ENCODE results near the gene CARD6.

The CARD6 gene

DNA sequence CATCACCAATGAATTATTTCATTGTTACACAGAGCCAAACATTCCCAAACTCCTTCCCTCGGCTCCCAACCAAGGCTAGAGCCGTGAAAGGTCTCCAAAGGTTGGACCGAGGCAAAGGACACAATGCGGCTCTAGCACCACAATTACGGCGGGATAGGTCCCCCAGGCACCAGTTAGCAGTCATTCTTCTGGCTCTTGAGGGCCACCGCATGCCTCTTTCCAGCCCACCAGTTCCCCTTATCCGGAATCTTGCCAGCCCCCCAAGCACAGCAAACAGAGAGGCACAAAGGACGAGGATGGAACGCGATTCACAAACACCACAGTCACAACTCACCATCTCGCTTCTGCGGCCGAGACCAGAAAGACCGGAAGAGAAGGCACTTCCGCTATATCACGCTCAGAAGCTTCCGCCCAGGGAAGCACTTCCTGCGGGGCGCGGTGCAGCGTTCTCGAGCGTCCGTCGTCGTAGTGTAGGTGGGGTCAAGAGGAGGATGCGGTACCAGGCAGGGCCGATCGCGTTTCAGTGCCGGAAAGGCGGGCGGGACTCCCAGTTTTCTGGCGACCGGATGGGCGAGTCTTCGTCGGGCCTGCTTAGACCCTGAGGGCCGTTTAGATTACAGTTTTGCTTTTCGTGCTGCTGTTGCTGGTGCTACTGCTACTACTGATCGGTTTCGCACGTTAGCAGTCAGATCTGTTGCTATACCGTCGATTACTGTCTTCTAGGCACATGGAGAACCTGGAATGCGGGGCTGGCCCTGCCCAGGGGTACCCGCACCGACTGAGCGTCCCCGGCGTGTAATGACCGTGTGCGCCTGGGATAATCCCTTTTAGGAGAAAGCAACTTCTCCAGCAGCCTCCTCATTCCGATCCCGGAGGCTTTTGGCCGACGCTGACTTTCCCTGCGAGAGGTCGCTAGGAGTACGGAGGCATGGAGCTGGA, 6.0 kb upstream of the CARD6 start, which contains the start of gene RPL37:
TSS of gene RPL37 (minus strand) at position 374 of the 939 bp plus-strand sequence. CDS start at position 337, 37 bp downstream.
- TF ChIP-seq, protein P1, sequence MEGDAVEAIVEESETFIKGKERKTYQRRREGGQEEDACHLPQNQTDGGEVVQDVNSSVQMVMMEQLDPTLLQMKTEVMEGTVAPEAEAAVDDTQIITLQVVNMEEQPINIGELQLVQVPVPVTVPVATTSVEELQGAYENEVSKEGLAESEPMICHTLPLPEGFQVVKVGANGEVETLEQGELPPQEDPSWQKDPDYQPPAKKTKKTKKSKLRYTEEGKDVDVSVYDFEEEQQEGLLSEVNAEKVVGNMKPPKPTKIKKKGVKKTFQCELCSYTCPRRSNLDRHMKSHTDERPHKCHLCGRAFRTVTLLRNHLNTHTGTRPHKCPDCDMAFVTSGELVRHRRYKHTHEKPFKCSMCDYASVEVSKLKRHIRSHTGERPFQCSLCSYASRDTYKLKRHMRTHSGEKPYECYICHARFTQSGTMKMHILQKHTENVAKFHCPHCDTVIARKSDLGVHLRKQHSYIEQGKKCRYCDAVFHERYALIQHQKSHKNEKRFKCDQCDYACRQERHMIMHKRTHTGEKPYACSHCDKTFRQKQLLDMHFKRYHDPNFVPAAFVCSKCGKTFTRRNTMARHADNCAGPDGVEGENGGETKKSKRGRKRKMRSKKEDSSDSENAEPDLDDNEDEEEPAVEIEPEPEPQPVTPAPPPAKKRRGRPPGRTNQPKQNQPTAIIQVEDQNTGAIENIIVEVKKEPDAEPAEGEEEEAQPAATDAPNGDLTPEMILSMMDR (IDR thresholded peaks at IDR 0.05; ENCODE audit: extremely low read depth, insufficient read depth, missing control alignments): no peak
- in situ Hi-C loops (cut with MboI; ENCODE audit: low pct_unique_long_range_greater_than_20kb, low sequenced_read_pairs, unreplicated experiment): no loop called here

GRCh38 chr5:40838086-40838485, 3.1 kb upstream of the CARD6 start:
- in situ Hi-C loops (cut with MboI; ENCODE audit: low pct_unique_long_range_greater_than_20kb, low sequenced_read_pairs, unreplicated experiment): no loop called here
- TF ChIP-seq, protein P1 (IDR thresholded peaks at IDR 0.05; ENCODE audit: extremely low read depth, insufficient read depth, missing control alignments): no peak
- DNase-seq (ENCODE audit: low spot score): no peak

More for the DNA sequence above, 6.0 kb upstream of the CARD6 start, which contains the start of gene RPL37:
- DNase-seq (ENCODE audit: low spot score): peak; percentile 90

DNA sequence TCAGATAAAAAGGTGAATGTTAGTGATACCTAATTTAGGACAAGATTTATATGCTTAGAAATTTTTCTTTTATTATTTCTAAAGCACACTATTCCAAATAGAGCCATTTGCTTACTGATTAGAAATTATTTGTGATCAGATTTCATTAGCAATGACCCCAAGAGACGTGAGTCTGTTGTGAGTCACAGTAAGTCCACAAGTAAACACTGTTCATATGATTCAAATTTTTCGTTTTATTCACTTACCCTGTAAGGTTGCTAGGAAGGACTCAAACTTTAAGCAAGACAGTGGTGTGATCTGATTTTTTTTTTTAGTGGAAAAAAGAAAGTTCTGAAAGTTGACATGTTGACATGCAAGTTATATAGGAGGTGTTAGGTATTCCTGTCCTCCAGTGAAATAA, 1.2 kb downstream of the CARD6 start:
- in situ Hi-C loops (cut with MboI; ENCODE audit: low pct_unique_long_range_greater_than_20kb, low sequenced_read_pairs, unreplicated experiment): no loop called here
- TF ChIP-seq, protein P1 (IDR thresholded peaks at IDR 0.05; ENCODE audit: extremely low read depth, insufficient read depth, missing control alignments): no peak
- no peak for DNase-seq (ENCODE audit: low spot score)

- no peak for DNase-seq (ENCODE audit: low spot score)
- in situ Hi-C loops (cut with MboI; ENCODE audit: low pct_unique_long_range_greater_than_20kb, low sequenced_read_pairs, unreplicated experiment): no loop called here
- TF ChIP-seq, protein P1 (IDR thresholded peaks at IDR 0.05; ENCODE audit: extremely low read depth, insufficient read depth, missing control alignments): no peak
These were observed 3.4 kb downstream of the CARD6 start for GRCh38 chr5:40844565-40844964.

DNA sequence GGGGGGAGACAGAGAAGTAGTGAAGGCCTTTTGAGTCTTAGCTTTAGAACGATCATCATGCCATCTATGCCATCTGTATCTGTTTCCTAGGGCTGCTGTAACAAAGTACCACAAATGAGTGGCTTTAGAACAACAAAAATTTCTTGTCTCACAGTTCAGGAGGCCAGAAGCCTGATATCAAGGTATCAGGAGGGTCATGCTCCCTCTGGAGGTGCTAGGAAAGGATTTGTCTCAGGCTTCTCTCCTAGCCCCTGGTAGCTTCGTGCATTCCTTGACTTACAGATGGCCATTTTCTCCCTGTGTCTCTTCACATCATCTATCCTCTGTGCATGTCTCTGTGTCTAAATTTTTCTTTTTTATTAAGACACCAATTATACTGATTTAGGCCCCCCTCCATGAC, 5.2 kb downstream of the CARD6 start:
- DNase-seq (ENCODE audit: low spot score): no peak
- TF ChIP-seq, protein P1 (IDR thresholded peaks at IDR 0.05; ENCODE audit: extremely low read depth, insufficient read depth, missing control alignments): no peak
- in situ Hi-C loops (cut with MboI; ENCODE audit: low pct_unique_long_range_greater_than_20kb, low sequenced_read_pairs, unreplicated experiment): no loop called here

DNA sequence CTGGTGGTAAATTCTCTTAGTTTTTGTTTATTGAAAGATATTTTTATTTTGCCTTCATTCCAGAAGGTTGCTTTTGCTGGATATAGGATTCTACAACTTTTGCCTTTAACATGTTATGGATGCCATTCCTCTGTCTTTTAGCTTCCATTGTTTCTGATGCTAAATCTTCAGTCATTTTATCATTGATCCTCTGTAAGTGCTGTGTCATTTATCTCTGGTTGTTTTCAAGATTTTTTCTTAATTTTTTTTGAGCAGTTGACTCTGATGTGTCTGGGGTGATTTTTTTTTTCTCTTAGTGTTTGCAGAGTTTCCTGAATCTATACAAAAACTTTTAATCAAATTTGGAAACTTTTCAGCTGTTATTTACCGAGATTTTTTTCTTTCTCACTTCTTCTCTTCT, 6.4 kb downstream of the CARD6 start:
- DNase-seq (ENCODE audit: low spot score): no peak
- TF ChIP-seq, protein P1 (IDR thresholded peaks at IDR 0.05; ENCODE audit: extremely low read depth, insufficient read depth, missing control alignments): no peak
- in situ Hi-C loops (cut with MboI; ENCODE audit: low pct_unique_long_range_greater_than_20kb, low sequenced_read_pairs, unreplicated experiment): no loop called here

All from GM13977 (cell line).